Measurements from ENCODE around the gene EME1. TPM values are rescaled to one million over a fixed set of nuclear protein-coding genes. Genes with fewer than 3 reads are reported as not detected.

The EME1 gene
- total RNA-seq, 1 experiment from 2014 or later, result 31.9 TPM

GRCh38 chr17:50352693-50353599 lies 20.1 kb upstream of the EME1 start:
- no peaks in the 10 kb centered on the region for H3K4me1 ChIP-seq (ENCODE audit: insufficient read depth, low read length, poor library complexity, severe bottlenecking)
- intact Hi-C loops (cut with micrococcal nuclease; ENCODE audit: unreplicated experiment), result no loop called here
- H3K27ac ChIP-seq (ENCODE audit: low read depth, low read length, poor library complexity, severe bottlenecking), result no peak overlapping the region
- ChIA-PET CTCF (no interaction called here), POLR2A (ENCODE audit: low non-redundant PET) (no interaction called here)
- TF ChIP-seq CTCF (conservative IDR thresholded peaks at IDR 0.05; ENCODE audit: low read depth, low read length), result no peak
- TF ChIP-seq EZH2 (IDR thresholded peaks at IDR 0.05; ENCODE audit: borderline replicate concordance, low read depth, low read length, poor library complexity, severe bottlenecking), result no peak
- BruUV-seq (replicated peaks), result no TSS peak
- DNase-seq (ENCODE audit: low spot score), result no peak
- H3K9me3 ChIP-seq (ENCODE audit: low read depth, low read length, poor library complexity, severe bottlenecking), result no peaks in the 10 kb centered on the region
- H3K4me3 ChIP-seq (ENCODE audit: low read depth, low read length, poor library complexity, severe bottlenecking), result no peak overlapping the region
- peaks cover 29% of the 10 kb centered on the region for H3K36me3 ChIP-seq (ENCODE audit: insufficient read depth, low read length, poor library complexity, severe bottlenecking)
- no peaks in the 10 kb centered on the region for H3K27me3 ChIP-seq (replicated peaks; ENCODE audit: insufficient read depth, low read depth, low read length, poor library complexity)

- peaks cover 32% of the 10 kb centered on the region for H3K36me3 ChIP-seq (ENCODE audit: insufficient read depth, low read length, poor library complexity, severe bottlenecking)
- CTCF ChIA-PET, result no interaction called here
- no peak for DNase-seq (ENCODE audit: low spot score)
- BruUV-seq (replicated peaks), result no TSS peak
- no peak overlapping the region for H3K27ac ChIP-seq (ENCODE audit: low read depth, low read length, poor library complexity, severe bottlenecking)
- no peak for TF ChIP-seq EZH2 (IDR thresholded peaks at IDR 0.05; ENCODE audit: borderline replicate concordance, low read depth, low read length, poor library complexity, severe bottlenecking)
- TF ChIP-seq CTCF (conservative IDR thresholded peaks at IDR 0.05; ENCODE audit: low read depth, low read length), result no peak
- no peak overlapping the region for H3K4me3 ChIP-seq (ENCODE audit: low read depth, low read length, poor library complexity, severe bottlenecking)
- H3K27me3 ChIP-seq (replicated peaks; ENCODE audit: insufficient read depth, low read depth, low read length, poor library complexity), result no peaks in the 10 kb centered on the region
- no peaks in the 10 kb centered on the region for H3K9me3 ChIP-seq (ENCODE audit: low read depth, low read length, poor library complexity, severe bottlenecking)
- H3K4me1 ChIP-seq (ENCODE audit: insufficient read depth, low read length, poor library complexity, severe bottlenecking), result no peaks in the 10 kb centered on the region
- POLR2A ChIA-PET (ENCODE audit: low non-redundant PET), result interaction anchor here (0.6 kb wide), 1 partner anchor 36 kb away, joined by 3 read pairs; no protein-coding TSS in a partner anchor
- intact Hi-C loops (cut with micrococcal nuclease; ENCODE audit: unreplicated experiment), result no loop called here
Observed at GRCh38 chr17:50353600-50354195, 19.3 kb upstream of the EME1 start.

GRCh38 chr17:50354198-50354597 lies 18.8 kb upstream of the EME1 start:
- H3K36me3 ChIP-seq (ENCODE audit: insufficient read depth, low read length, poor library complexity, severe bottlenecking), result peaks cover 36% of the 10 kb centered on the region
- intact Hi-C loops (cut with micrococcal nuclease; ENCODE audit: unreplicated experiment), result no loop called here
- ChIA-PET POLR2A (ENCODE audit: low non-redundant PET) (interaction anchor here (0.6 kb wide), 1 partner anchor 36 kb away, joined by 3 read pairs; no protein-coding TSS in a partner anchor), CTCF (no interaction called here)
- H3K9me3 ChIP-seq (ENCODE audit: low read depth, low read length, poor library complexity, severe bottlenecking), result no peaks in the 10 kb centered on the region
- no peaks in the 10 kb centered on the region for H3K4me1 ChIP-seq (ENCODE audit: insufficient read depth, low read length, poor library complexity, severe bottlenecking)
- no peak overlapping the region for H3K27ac ChIP-seq (ENCODE audit: low read depth, low read length, poor library complexity, severe bottlenecking)
- no peak for DNase-seq (ENCODE audit: low spot score)
- no peak overlapping the region for H3K4me3 ChIP-seq (ENCODE audit: low read depth, low read length, poor library complexity, severe bottlenecking)
- no peaks in the 10 kb centered on the region for H3K27me3 ChIP-seq (replicated peaks; ENCODE audit: insufficient read depth, low read depth, low read length, poor library complexity)
- no TSS peak for BruUV-seq (replicated peaks)
- no peak for TF ChIP-seq CTCF (conservative IDR thresholded peaks at IDR 0.05; ENCODE audit: low read depth, low read length)
- no peak for TF ChIP-seq EZH2 (IDR thresholded peaks at IDR 0.05; ENCODE audit: borderline replicate concordance, low read depth, low read length, poor library complexity, severe bottlenecking)

Data from A673 (cell line).